Measurements from ENCODE around the gene PMF1.

- peak; percentile 61; the same call in 1 of the 2 replicates for TF ChIP-seq POLR2AphosphoS5 (IDR thresholded peaks at IDR 0.05; ENCODE audit: low read depth, low read length)
- no peak for TF ChIP-seq SIN3A (IDR thresholded peaks at IDR 0.05; ENCODE audit: borderline replicate concordance, insufficient read depth, low read length)
- TF ChIP-seq TAF1 (IDR thresholded peaks at IDR 0.05; ENCODE audit: borderline replicate concordance, insufficient read depth, low read length), result no peak
These were observed 34.9 kb downstream of the PMF1 start, which contains the start of gene PAQR6 for GRCh38 chr1:156247460-156248322.

Data from PFSK-1 (cell line).